Measurements from ENCODE around the gene YJU2. TPM values are rescaled to one million over a fixed set of nuclear protein-coding genes. Genes with fewer than 3 reads are reported as not detected.
A peak's percentile ranks its signal among the peaks of the same experiment; 100 is the strongest.

Gene YJU2
- total and polyA plus RNA-seq, 2 of the 13 experiments (the other 11 are each of a cell fraction or from before 2014, with no cell fraction given), result 9.3 to 17.9 TPM

GRCh38 chr19:4284176-4284958 is 37.5 kb downstream of the YJU2 start (continued):
- TF ChIP-seq HMGXB4 (CRISPR knock-in tag; IDR thresholded peaks at IDR 0.05; ENCODE audit: borderline replicate concordance in 1 of 2, low read depth in 1 of 2) (no peak), ZNF501 (CRISPR knock-in tag; IDR thresholded peaks at IDR 0.05) (peak; percentile 73; the same call in 1 of the 2 replicates), ZNF687 (CRISPR knock-in tag; IDR thresholded peaks at IDR 0.05) (peak; percentile 49; the same call in 1 of the 2 replicates), CENPT (CRISPR knock-in tag; IDR thresholded peaks at IDR 0.05; ENCODE audit: low read depth) (no peak), MLLT10 (CRISPR knock-in tag; IDR thresholded peaks at IDR 0.05) (no peak), HMG20B (CRISPR knock-in tag; conservative IDR thresholded peaks at IDR 0.05) (0 out of 2 replicates have a peak, but pooled peaks have one; percentile 23), NKX3-1 (CRISPR knock-in tag; IDR thresholded peaks at IDR 0.05) (no peak), FOSL1 (CRISPR knock-in tag; IDR thresholded peaks at IDR 0.05; ENCODE audit: borderline replicate concordance) (no peak), ZBTB34 (CRISPR knock-in tag; IDR thresholded peaks at IDR 0.05) (no peak), GABPB1 (CRISPR knock-in tag; IDR thresholded peaks at IDR 0.05) (no peak; the same call in 1 of the 2 replicates), ZNF646 (CRISPR knock-in tag; IDR thresholded peaks at IDR 0.05) (no peak), STAG1 (CRISPR knock-in tag; IDR thresholded peaks at IDR 0.05) (no peak), EZH2 (conservative IDR thresholded peaks at IDR 0.05; ENCODE audit: low read depth, low read length) (no peak), ZNF883 (CRISPR knock-in tag; IDR thresholded peaks at IDR 0.05; ENCODE audit: not compliant biosample characterization) (peak; percentile 53)
